Superior temporal gyrus (tissue), 1 donor: ENCODE results near the gene ATP11A.

Source experiments
- DNase-seq: peaks from one replicate; pipeline ENCODE4 v3.0.0-alpha.2; 2016; ENCODE audit errors: extremely low spot score

The ATP11A gene

GRCh38 chr13:112723771-112724170 is 33.9 kb downstream of the ATP11A start:
- no peak for DNase-seq

- DNase-seq, result no peak
Observed at GRCh38 chr13:112724788-112725345, 35.0 kb downstream of the ATP11A start.

- DNase-seq, result no peak
Observed at GRCh38 chr13:112725346-112726015, 35.6 kb downstream of the ATP11A start.

- DNase-seq, result no peak
Observed at GRCh38 chr13:112726016-112726767, 36.4 kb downstream of the ATP11A start.

- DNase-seq, result no peak
Observed at GRCh38 chr13:112727581-112727980, 37.7 kb downstream of the ATP11A start.

GRCh38 chr13:112728375-112729126 is 38.7 kb downstream of the ATP11A start:
- DNase-seq, result no peak

- DNase-seq, result no peak
Observed at GRCh38 chr13:112729408-112729807, 39.6 kb downstream of the ATP11A start.

- DNase-seq, result no peak
Observed at GRCh38 chr13:112730157-112730671, 40.4 kb downstream of the ATP11A start.

GRCh38 chr13:112731667-112732616 is 42.1 kb downstream of the ATP11A start:
- no peak for DNase-seq

GRCh38 chr13:112732679-112733078 is 42.8 kb downstream of the ATP11A start:
- DNase-seq, result no peak

- DNase-seq, result no peak
Observed at GRCh38 chr13:112733112-112733511, 43.3 kb downstream of the ATP11A start.

GRCh38 chr13:112733661-112734379 is 44.0 kb downstream of the ATP11A start:
- peak; percentile 42 for DNase-seq

GRCh38 chr13:112734696-112735547 is 45.1 kb downstream of the ATP11A start:
- DNase-seq, result no peak

GRCh38 chr13:112735791-112736190 is 46.0 kb downstream of the ATP11A start:
- no peak for DNase-seq

- no peak for DNase-seq
Observed at GRCh38 chr13:112737294-112737693, 47.5 kb downstream of the ATP11A start.

GRCh38 chr13:112738606-112739005 is 48.8 kb downstream of the ATP11A start:
- no peak for DNase-seq

- peak; percentile 39 for DNase-seq
Observed at GRCh38 chr13:112740502-112741131, 50.8 kb downstream of the ATP11A start.

GRCh38 chr13:112741185-112741755 is 51.4 kb downstream of the ATP11A start:
- no peak for DNase-seq
